Measurements from ENCODE around the gene PRG2. TPM values are rescaled to one million over a fixed set of nuclear protein-coding genes. Genes with fewer than 3 reads are reported as not detected.

Gene PRG2
- total and polyA plus RNA-seq, 2 of the 13 experiments (the other 11 are each of a cell fraction or from before 2014, with no cell fraction given), result not detected

DNA sequence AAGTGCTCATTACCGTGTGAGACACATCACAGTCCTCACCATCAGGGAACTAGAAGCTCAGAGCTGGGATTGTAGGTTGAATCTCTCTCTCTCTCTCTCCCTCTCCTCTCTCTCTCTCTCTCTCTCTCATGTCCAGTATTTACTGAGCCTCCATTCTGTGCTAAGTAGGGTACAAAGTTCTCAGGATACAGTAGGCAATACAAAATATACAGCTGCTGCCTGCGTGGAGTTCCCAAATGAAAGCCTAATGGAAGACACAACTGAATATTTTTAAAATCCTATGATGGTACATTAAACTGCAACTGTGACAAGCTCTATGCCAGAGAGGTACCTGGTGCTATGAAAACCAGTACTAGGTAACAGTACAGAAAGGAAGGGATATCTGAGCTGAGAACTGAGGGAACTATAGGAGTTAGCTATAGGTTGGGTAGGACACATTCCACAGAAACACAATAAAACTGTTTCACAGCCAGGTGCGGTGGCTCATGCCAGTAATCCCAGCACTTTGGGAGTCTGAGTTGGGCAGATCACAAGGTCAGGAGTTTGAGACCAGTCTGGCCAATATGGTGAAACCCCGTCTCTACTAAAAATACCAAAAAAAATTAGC lies 9.6 kb upstream of the PRG2 start (continued):
- TF ChIP-seq YY1 (IDR thresholded peaks at IDR 0.05; ENCODE audit: insufficient read depth, insufficient replicate concordance, low read depth, low read length) (no peak), ZNF484 (CRISPR knock-in tag; IDR thresholded peaks at IDR 0.05; ENCODE audit: borderline replicate concordance, low read depth) (no peak), EEA1 (CRISPR knock-in tag; IDR thresholded peaks at IDR 0.05; ENCODE audit: borderline replicate concordance) (no peak), ZNF451 (CRISPR knock-in tag; IDR thresholded peaks at IDR 0.05) (no peak), PPARG (CRISPR knock-in tag; conservative IDR thresholded peaks at IDR 0.05) (0 out of 2 replicates have a peak, but pooled peaks have one; percentile 22), KMT2B (CRISPR knock-in tag; IDR thresholded peaks at IDR 0.05) (no peak), ZNF543 (CRISPR knock-in tag; IDR thresholded peaks at IDR 0.05) (no peak), SIX4 (CRISPR knock-in tag; IDR thresholded peaks at IDR 0.05) (no peak), SMYD3 (CRISPR knock-in tag; IDR thresholded peaks at IDR 0.05) (no peak), PHF8 (CRISPR knock-in tag; IDR thresholded peaks at IDR 0.05) (no peak), ZNF121 (CRISPR knock-in tag; IDR thresholded peaks at IDR 0.05) (no peak), ATM (IDR thresholded peaks at IDR 0.05; ENCODE audit: borderline replicate concordance) (no peak), PRMT3 (CRISPR knock-in tag; IDR thresholded peaks at IDR 0.05; ENCODE audit: borderline replicate concordance, low read depth) (no peak), SRSF4 (IDR thresholded peaks at IDR 0.05; ENCODE audit: low read depth, low read length, poor library complexity, severe bottlenecking) (no peak), HOXA5 (CRISPR knock-in tag; IDR thresholded peaks at IDR 0.05) (no peak), NR3C1 (CRISPR knock-in tag; IDR thresholded peaks at IDR 0.05) (no peak), ZFX (CRISPR knock-in tag; IDR thresholded peaks at IDR 0.05; ENCODE audit: low read depth) (no peak)
- TF ChIP-seq, protein P1, sequence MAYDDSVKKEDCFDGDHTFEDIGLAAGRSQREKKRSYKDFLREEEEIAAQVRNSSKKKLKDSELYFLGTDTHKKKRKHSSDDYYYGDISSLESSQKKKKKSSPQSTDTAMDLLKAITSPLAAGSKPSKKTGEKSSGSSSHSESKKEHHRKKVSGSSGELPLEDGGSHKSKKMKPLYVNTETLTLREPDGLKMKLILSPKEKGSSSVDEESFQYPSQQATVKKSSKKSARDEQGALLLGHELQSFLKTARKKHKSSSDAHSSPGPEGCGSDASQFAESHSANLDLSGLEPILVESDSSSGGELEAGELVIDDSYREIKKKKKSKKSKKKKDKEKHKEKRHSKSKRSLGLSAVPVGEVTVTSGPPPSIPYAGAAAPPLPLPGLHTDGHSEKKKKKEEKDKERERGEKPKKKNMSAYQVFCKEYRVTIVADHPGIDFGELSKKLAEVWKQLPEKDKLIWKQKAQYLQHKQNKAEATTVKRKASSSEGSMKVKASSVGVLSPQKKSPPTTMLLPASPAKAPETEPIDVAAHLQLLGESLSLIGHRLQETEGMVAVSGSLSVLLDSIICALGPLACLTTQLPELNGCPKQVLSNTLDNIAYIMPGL (CRISPR knock-in tag; IDR thresholded peaks at IDR 0.05; ENCODE audit: borderline replicate concordance in 1 of 2, low read depth in 1 of 2), result no peak
- TF ChIP-seq, protein P2, sequence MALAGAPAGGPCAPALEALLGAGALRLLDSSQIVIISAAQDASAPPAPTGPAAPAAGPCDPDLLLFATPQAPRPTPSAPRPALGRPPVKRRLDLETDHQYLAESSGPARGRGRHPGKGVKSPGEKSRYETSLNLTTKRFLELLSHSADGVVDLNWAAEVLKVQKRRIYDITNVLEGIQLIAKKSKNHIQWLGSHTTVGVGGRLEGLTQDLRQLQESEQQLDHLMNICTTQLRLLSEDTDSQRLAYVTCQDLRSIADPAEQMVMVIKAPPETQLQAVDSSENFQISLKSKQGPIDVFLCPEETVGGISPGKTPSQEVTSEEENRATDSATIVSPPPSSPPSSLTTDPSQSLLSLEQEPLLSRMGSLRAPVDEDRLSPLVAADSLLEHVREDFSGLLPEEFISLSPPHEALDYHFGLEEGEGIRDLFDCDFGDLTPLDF (CRISPR knock-in tag; IDR thresholded peaks at IDR 0.05), result no peak
- TF ChIP-seq, protein P3, sequence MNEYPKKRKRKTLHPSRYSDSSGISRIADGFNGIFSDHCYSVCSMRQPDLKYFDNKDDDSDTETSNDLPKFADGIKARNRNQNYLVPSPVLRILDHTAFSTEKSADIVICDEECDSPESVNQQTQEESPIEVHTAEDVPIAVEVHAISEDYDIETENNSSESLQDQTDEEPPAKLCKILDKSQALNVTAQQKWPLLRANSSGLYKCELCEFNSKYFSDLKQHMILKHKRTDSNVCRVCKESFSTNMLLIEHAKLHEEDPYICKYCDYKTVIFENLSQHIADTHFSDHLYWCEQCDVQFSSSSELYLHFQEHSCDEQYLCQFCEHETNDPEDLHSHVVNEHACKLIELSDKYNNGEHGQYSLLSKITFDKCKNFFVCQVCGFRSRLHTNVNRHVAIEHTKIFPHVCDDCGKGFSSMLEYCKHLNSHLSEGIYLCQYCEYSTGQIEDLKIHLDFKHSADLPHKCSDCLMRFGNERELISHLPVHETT (CRISPR knock-in tag; conservative IDR thresholded peaks at IDR 0.05), result no peak
- TF ChIP-seq, protein P4, sequence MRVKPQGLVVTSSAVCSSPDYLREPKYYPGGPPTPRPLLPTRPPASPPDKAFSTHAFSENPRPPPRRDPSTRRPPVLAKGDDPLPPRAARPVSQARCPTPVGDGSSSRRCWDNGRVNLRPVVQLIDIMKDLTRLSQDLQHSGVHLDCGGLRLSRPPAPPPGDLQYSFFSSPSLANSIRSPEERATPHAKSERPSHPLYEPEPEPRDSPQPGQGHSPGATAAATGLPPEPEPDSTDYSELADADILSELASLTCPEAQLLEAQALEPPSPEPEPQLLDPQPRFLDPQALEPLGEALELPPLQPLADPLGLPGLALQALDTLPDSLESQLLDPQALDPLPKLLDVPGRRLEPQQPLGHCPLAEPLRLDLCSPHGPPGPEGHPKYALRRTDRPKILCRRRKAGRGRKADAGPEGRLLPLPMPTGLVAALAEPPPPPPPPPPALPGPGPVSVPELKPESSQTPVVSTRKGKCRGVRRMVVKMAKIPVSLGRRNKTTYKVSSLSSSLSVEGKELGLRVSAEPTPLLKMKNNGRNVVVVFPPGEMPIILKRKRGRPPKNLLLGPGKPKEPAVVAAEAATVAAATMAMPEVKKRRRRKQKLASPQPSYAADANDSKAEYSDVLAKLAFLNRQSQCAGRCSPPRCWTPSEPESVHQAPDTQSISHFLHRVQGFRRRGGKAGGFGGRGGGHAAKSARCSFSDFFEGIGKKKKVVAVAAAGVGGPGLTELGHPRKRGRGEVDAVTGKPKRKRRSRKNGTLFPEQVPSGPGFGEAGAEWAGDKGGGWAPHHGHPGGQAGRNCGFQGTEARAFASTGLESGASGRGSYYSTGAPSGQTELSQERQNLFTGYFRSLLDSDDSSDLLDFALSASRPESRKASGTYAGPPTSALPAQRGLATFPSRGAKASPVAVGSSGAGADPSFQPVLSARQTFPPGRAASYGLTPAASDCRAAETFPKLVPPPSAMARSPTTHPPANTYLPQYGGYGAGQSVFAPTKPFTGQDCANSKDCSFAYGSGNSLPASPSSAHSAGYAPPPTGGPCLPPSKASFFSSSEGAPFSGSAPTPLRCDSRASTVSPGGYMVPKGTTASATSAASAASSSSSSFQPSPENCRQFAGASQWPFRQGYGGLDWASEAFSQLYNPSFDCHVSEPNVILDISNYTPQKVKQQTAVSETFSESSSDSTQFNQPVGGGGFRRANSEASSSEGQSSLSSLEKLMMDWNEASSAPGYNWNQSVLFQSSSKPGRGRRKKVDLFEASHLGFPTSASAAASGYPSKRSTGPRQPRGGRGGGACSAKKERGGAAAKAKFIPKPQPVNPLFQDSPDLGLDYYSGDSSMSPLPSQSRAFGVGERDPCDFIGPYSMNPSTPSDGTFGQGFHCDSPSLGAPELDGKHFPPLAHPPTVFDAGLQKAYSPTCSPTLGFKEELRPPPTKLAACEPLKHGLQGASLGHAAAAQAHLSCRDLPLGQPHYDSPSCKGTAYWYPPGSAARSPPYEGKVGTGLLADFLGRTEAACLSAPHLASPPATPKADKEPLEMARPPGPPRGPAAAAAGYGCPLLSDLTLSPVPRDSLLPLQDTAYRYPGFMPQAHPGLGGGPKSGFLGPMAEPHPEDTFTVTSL (CRISPR knock-in tag; IDR thresholded peaks at IDR 0.05; ENCODE audit: borderline replicate concordance), result peak; percentile 84; the same call in 1 of the 2 replicates
